ENCODE data around the gene PKD2L1. TPM values are rescaled to one million over a fixed set of nuclear protein-coding genes. Genes with fewer than 3 reads are reported as not detected.

PKD2L1 gene
- total and polyA plus RNA-seq, 8 donors: 0.11 to 0.54 TPM; not detected in 6

- no peak for FAIRE-seq
These were observed 90.2 kb downstream of the PKD2L1 start for GRCh38 chr10:100239851-100240250.

DNA sequence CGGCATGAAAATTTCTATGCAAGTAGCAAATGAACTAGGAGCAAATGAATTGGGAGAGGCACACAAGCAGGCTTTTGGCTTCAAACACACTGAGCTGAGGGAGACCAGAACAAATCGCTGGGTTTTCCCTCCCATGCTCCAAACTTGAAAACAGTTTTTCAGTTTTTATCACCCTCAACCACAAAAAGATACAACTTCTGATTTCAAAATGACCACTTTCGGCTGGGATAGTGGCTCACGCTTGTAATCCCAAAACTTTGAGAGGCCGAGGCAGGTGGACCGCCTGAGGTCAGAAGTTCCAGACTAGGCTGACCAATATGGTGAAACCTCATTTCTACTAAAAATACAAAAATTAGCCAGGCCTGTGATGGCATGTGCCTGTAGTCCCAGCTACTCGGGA lies 91.6 kb downstream of the PKD2L1 start:
- intact Hi-C loops (cut with DNase I): no loop called here
- ATAC-seq (no peak), FAIRE-seq (no peak), DNase-seq (no peak)
- H3K36me3 ChIP-seq: peaks cover 0 to 29% (median 20%) of the 10 kb centered on the region in 3 donors
- H3K9me3 ChIP-seq: no peaks in the 10 kb centered on the region
- H3K27ac ChIP-seq: no peak overlapping the region
- WGBS, 2 donors: 95 to 99% methylated on average over 7 of the region's 7 CpGs
- TF ChIP-seq CTCF (IDR thresholded peaks at IDR 0.05): no peak
- no peaks in the 10 kb centered on the region for H3K4me1 ChIP-seq
- no peaks in the 10 kb centered on the region for H3K27me3 ChIP-seq
- no peak overlapping the region for H3K4me3 ChIP-seq

More at GRCh38 chr10:100239851-100240250, 90.2 kb downstream of the PKD2L1 start:
- Histone ChIP-seq H3K36me3 (peaks cover 0 to 29% (median 15%) of the 10 kb centered on the region in 3 donors), H3K4me1 (no peaks in the 10 kb centered on the region), H3K9me3 (no peaks in the 10 kb centered on the region), H3K27ac (no peak overlapping the region), H3K4me3 (no peak overlapping the region), H3K27me3 (no peaks in the 10 kb centered on the region)
- DNase-seq (no peak), ATAC-seq (no peak)
- TF ChIP-seq CTCF (IDR thresholded peaks at IDR 0.05): no peak
- intact Hi-C loops (cut with DNase I): no loop called here
- WGBS, 2 donors: 55 to 73% methylated on average over 3 of the region's 3 CpGs

Other genes with a start within 250 kb of the PKD2L1 start
- under 1 TPM in 1 of 6 donors, not detected in 5; 0.17 TPM for gene CPN1, start 248.4 kb downstream of the PKD2L1 start, total RNA-seq
- not detected for gene CPN1, start 248.4 kb downstream of the PKD2L1 start, polyA plus RNA-seq
- gene ERLIN1, start 144.2 kb downstream of the PKD2L1 start, total RNA-seq: 10 to 100 TPM in 4 of 6 donors, 1 to 10 TPM in 2; 8.5 to 13.2 (median 11.6) TPM
- 1 to 10 TPM; 2.9 to 7.5 TPM for gene ERLIN1, start 144.2 kb downstream of the PKD2L1 start, polyA plus RNA-seq
- gene CHUK, start 100.6 kb downstream of the PKD2L1 start, total RNA-seq: 1 to 10 TPM; 4.8 to 9.2 (median 6.1) TPM
- gene CHUK, start 100.6 kb downstream of the PKD2L1 start, polyA plus RNA-seq: 1 to 10 TPM; 3.7 to 8.7 TPM
- 10 to 100 TPM in 3 of 6 donors, 1 to 10 TPM in 3; 8.0 to 11.9 (median 9.9) TPM for gene CWF19L1, start 62.6 kb downstream of the PKD2L1 start, total RNA-seq
- 10 to 100 TPM; 12.0 to 12.8 TPM for gene CWF19L1, start 62.6 kb downstream of the PKD2L1 start, polyA plus RNA-seq
- gene BLOC1S2, start 43.5 kb downstream of the PKD2L1 start, total RNA-seq: 10 to 100 TPM; 11.7 to 18.6 (median 13.4) TPM
- 10 to 100 TPM; 14.0 to 30.4 TPM for gene BLOC1S2, start 43.5 kb downstream of the PKD2L1 start, polyA plus RNA-seq
- 10 to 100 TPM in 3 of 6 donors, 1 to 10 TPM in 3; 1.9 to 87.6 (median 9.7) TPM for gene SCD, start 17.0 kb upstream of the PKD2L1 start, total RNA-seq
- 10 to 100 TPM; 10.9 to 30.1 TPM for gene SCD, start 17.0 kb upstream of the PKD2L1 start, polyA plus RNA-seq
- under 1 TPM; 0.14 to 0.59 (median 0.36) TPM for gene WNT8B, start 132.8 kb upstream of the PKD2L1 start, total RNA-seq
- gene WNT8B, start 132.8 kb upstream of the PKD2L1 start, polyA plus RNA-seq: under 1 TPM; 0.08 to 0.14 TPM
- 1 to 10 TPM; 1.8 to 4.2 (median 2.2) TPM for gene SEC31B, start 189.6 kb upstream of the PKD2L1 start, total RNA-seq
- 10 to 100 TPM in 1 of 2 donors, 1 to 10 TPM in 1; 7.1 to 14.4 TPM for gene SEC31B, start 189.6 kb upstream of the PKD2L1 start, polyA plus RNA-seq
- 10 to 100 TPM; 35.5 to 60.6 (median 48.5) TPM for gene NDUFB8, start 199.6 kb upstream of the PKD2L1 start, total RNA-seq
- gene NDUFB8, start 199.6 kb upstream of the PKD2L1 start, polyA plus RNA-seq: 100 to 1,000 TPM; 121 to 156 TPM
- 10 to 100 TPM; 13.3 to 21.8 (median 16.3) TPM for gene HIF1AN, start 205.7 kb upstream of the PKD2L1 start, total RNA-seq
- gene HIF1AN, start 205.7 kb upstream of the PKD2L1 start, polyA plus RNA-seq: 1 to 10 TPM; 6.3 to 7.3 TPM

Measured in pancreas (tissue), 10 donors.